Adipocyte (in vitro differentiated cells): ENCODE results near the gene BCL2L11.

Source experiments
- DNase-seq: peaks from one replicate; pipeline ENCODE4 v3.0.0-alpha.2; 2015; ENCODE audit warnings: low read depth
- H3K27me3 ChIP-seq: replicated peaks from 2 replicates; pipeline ENCODE4 v1.7.0; 2013; ENCODE audit warnings: mild to moderate bottlenecking, low read length, moderate library complexity; ENCODE audit not compliant: control insufficient read depth, insufficient read depth
- H3K36me3 ChIP-seq: 2 replicates; pipeline ENCODE4 v1.7.0; 2013; ENCODE audit warnings: low read length, mild to moderate bottlenecking, moderate library complexity; ENCODE audit not compliant: control insufficient read depth, insufficient read depth, severe bottlenecking
- H3K4me1 ChIP-seq: 2 replicates; pipeline ENCODE4 v1.7.0; 2013; ENCODE audit warnings: mild to moderate bottlenecking, low read length, moderate library complexity; ENCODE audit not compliant: control insufficient read depth, insufficient read depth
- H3K4me3 ChIP-seq: 2 replicates; pipeline ENCODE4 v1.7.0; 2013; ENCODE audit warnings: mild to moderate bottlenecking, low read length, moderate library complexity
- H3K9ac ChIP-seq: 2 replicates; pipeline ENCODE4 v1.7.0; 2013; ENCODE audit warnings: mild to moderate bottlenecking, low read length, moderate library complexity
- H3K9me3 ChIP-seq: 2 replicates; pipeline ENCODE4 v1.7.0; 2013; ENCODE audit warnings: mild to moderate bottlenecking, low read length, moderate library complexity; ENCODE audit not compliant: control insufficient read depth

BCL2L11 gene

DNA sequence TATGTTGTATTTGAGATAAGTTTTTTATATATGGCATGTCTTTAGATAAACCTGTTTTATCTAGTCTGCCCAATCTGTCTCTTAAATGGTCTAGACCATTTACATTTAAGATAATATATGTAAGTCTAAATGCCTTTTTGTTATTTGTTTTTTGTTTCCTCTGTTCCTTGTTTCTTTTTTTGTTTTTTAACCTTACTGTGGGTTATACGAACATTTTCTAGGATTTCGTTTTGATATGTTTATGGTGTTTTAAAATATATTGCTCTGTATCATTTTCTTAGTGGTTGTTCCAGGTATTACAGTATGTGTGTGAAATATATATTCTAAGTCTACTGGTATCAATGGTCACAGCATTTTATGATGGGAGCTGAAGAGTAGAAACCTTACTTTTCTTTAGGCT is 13.3 kb downstream of the BCL2L11 start:
- H3K4me3 ChIP-seq, result no peak overlapping the region
- no peak for DNase-seq
- H3K9ac ChIP-seq, result no peak overlapping the region
- H3K9me3 ChIP-seq, result no peaks in the 10 kb centered on the region
- H3K4me1 ChIP-seq, result peaks cover 13% of the 10 kb centered on the region
- H3K36me3 ChIP-seq, result peaks cover 9% of the 10 kb centered on the region
- H3K27me3 ChIP-seq, result no peaks in the 10 kb centered on the region

DNA sequence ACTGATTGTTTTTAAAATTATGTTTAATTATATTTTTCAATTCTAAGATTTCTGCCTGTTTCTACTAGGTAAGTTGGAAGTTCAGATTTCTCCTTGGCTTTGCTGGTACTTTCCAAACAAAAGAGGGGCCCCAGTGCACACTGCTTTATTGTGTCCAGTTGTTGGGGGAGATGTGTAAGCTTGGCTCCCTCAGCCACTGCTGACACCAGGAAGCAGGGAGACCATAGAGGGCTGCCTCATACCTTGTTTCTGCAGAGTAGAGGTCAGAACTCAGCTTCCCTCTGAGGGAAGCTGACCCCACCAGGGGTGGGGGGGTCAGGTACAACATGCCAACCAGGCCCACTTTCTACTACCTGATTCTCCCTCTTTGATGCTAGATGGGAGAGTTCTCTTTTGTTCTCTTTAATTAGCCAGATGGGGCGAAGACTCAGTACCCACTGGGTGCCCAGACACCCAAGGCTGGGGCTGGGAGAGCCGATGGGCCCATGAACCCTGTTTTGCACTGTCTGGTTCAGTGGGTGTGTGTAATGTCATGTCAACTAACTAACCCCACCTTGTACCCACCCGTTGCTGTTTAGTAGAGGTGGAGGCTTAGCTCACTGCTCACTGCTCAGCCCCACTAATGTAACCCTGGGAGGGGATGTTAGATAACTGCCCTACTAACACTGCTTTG is 14.7 kb downstream of the BCL2L11 start:
- no peak for DNase-seq
- Histone ChIP-seq H3K27me3 (no peaks in the 10 kb centered on the region), H3K4me1 (peaks cover 13% of the 10 kb centered on the region), H3K9ac (no peak overlapping the region), H3K4me3 (no peak overlapping the region), H3K9me3 (no peaks in the 10 kb centered on the region), H3K36me3 (peaks cover 8% of the 10 kb centered on the region)

DNA sequence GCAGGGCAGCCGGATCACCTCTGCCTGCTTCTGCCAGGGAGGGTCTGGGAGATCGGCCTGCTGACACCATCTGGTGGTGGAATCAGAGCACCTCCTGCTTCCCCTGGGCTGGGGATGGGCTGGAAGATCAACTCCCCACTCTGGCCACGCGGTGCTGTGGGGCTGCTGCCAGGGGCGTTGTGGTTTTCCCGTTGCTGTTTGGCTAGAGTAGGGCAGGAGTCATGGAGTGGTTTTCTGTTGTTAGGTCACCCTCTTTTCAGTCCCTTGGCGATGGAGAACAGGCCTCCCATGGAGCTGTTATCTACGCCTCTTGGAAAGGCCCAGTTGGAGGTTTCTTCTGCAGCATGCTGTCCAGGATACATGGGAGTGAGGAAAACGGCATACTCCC is 15.2 kb downstream of the BCL2L11 start:
- no peak overlapping the region for H3K4me3 ChIP-seq
- peaks cover 13% of the 10 kb centered on the region for H3K4me1 ChIP-seq
- no peaks in the 10 kb centered on the region for H3K9me3 ChIP-seq
- DNase-seq, result no peak
- H3K9ac ChIP-seq, result no peak overlapping the region
- H3K27me3 ChIP-seq, result no peaks in the 10 kb centered on the region
- peaks cover 4% of the 10 kb centered on the region for H3K36me3 ChIP-seq

DNA sequence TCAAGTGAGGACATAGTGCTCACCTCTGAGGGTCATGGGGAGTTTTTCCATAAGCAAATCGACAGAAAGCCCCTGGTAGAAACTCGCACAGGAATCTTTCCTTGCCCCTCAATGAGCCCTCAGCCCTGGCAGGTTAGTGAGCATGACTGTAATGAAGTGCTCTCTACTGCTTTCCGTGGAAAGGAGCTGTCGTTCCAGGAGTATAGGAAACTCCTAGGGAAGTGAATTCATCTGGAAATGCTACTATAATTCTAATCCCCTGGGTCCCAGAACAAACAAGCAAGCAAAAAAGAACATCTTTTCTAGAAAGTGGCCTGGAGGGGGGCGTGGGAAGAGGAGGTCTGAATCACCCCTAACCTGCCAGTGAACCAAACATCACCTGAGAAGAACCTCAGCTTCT is 18.1 kb downstream of the BCL2L11 start:
- no peak overlapping the region for H3K4me3 ChIP-seq
- no peak for DNase-seq
- peaks cover 13% of the 10 kb centered on the region for H3K4me1 ChIP-seq
- no peaks in the 10 kb centered on the region for H3K9me3 ChIP-seq
- no peaks in the 10 kb centered on the region for H3K27me3 ChIP-seq
- H3K36me3 ChIP-seq, result no peaks in the 10 kb centered on the region
- H3K9ac ChIP-seq, result no peak overlapping the region

DNA sequence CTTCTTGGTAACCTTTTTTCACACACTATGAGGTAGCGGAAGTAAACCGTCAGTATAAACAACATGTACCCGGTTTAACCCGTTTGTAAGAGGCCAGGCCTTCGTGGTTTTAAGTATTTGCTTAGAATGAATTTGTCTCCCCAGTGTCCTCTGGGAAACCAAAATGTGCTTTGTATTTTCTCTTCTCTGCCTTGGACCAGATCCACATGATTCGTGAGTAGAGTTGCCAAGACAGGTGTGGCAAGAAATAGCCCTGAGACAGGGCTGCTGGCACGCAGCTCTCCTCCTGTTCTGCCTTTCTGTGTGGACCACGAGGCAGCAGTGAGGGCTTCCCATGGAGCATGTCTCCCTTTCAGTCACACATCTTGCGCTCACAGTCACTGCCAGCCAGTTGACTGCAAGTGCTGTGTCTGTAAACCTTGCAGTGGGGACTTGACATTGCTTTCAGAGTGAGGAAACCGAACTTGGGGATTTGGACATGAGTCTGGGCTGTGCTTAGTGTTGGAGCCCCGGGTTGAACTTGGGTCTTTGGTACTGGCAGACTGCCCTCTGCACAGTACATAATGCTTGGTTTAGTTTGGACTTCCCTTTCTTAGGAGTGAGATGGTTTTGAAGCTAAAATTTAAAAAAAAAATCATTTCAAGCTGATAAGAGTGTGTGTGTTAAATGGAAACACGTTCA is 19.1 kb downstream of the BCL2L11 start:
- Histone ChIP-seq H3K9me3 (no peaks in the 10 kb centered on the region), H3K27me3 (no peaks in the 10 kb centered on the region), H3K9ac (no peak overlapping the region), H3K4me1 (peaks cover 13% of the 10 kb centered on the region), H3K36me3 (no peaks in the 10 kb centered on the region), H3K4me3 (no peak overlapping the region)
- no peak for DNase-seq

DNA sequence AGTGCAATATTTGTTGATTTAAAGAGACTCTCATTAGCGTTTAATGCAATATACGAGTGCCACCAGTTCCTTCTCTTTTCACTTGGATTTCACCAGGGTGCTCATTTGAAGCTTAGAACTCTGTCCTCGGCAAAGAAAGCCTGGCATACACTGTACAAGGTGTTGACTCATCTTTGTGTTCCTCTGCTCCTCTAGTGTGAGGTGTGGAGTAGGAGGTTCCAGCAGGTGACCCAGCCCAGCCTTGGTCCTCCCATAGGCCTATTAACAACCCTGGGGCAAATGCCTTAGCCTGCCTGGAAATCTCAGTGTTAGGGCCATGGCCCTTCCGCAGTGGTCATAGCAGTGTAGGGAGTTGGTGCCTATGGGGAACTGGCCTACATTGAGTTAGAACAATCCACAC is 20.1 kb downstream of the BCL2L11 start:
- H3K36me3 ChIP-seq, result no peaks in the 10 kb centered on the region
- H3K27me3 ChIP-seq, result no peaks in the 10 kb centered on the region
- DNase-seq, result no peak
- H3K4me3 ChIP-seq, result no peak overlapping the region
- peaks cover 7% of the 10 kb centered on the region for H3K4me1 ChIP-seq
- H3K9ac ChIP-seq, result no peak overlapping the region
- H3K9me3 ChIP-seq, result no peaks in the 10 kb centered on the region

DNA sequence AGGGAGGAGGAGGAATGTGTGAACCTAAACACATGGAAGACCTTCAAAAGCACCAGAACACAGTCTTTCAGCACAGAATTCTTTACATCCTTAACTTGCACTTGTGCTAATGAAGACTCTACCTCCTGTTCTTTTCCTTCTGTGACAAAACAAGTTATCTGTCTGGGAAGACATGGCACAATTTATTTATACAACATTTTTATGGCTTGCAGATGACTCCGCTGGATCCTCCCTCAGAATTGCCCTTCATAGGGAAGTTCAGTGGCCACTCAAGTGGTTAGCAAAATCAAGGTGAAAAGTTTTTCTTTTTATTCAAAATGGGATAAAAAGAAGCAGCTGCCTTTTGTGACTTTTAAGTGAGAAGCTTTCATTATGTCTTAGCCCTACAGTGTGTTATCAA is 21.4 kb downstream of the BCL2L11 start:
- H3K9ac ChIP-seq, result no peak overlapping the region
- no peaks in the 10 kb centered on the region for H3K9me3 ChIP-seq
- no peaks in the 10 kb centered on the region for H3K36me3 ChIP-seq
- no peak overlapping the region for H3K4me3 ChIP-seq
- H3K27me3 ChIP-seq, result no peaks in the 10 kb centered on the region
- DNase-seq, result no peak
- H3K4me1 ChIP-seq, result no peaks in the 10 kb centered on the region

DNA sequence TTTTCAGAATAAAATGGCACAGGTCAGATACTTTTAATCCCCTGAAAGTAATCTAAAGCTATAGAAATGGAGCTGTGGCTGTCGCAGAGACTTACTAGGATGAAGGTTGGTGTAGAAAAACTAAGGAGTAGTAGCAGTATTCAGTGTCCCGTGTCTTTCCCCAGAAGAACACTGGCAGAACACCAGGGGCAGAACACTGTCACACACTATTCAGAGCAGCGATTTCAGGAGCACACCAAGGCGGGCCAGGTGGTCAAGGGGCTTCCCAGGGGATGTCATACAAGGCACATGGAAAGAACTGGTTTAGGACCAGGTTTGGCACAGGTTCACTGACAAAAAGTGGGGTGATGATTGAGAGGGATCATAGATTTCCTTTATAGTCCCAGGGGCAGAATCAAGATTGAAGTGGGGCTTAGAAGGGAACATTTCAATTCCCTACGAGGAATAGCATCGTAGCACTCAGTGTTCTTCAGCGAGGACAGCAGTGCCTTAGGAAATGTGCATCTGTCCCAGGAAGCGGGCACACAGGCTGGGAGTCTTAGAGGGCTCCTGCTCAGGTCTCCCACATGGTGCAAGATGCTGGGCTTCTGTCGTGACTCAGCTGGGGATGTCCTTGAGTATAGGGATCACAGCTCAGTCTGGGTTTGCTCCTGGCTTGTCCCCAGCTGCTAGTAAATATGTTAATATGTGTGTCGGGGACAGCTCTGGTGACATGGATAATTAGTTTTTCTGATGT is 22.6 kb downstream of the BCL2L11 start:
- H3K36me3 ChIP-seq, result no peaks in the 10 kb centered on the region
- peaks cover 4% of the 10 kb centered on the region for H3K4me1 ChIP-seq
- no peak for DNase-seq
- H3K9me3 ChIP-seq, result no peaks in the 10 kb centered on the region
- no peak overlapping the region for H3K4me3 ChIP-seq
- no peak overlapping the region for H3K9ac ChIP-seq
- H3K27me3 ChIP-seq, result no peaks in the 10 kb centered on the region

DNA sequence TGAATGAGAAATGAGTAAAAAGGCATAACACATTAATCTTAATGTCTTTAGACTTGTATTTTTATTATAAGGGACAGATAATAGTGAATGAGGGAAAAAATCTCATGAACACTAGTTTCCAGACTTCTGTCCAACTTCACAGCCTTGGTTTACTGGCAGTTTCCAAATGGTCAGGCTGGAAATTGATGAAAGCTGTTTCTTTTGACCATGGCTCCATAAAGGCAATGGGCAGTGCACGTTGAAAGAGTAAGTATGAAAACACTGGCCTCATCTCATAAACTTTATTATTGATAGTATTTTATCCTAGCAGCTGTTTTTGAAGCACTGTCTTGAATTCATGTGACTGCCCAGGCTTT is 23.1 kb downstream of the BCL2L11 start:
- Histone ChIP-seq H3K27me3 (no peaks in the 10 kb centered on the region), H3K36me3 (no peaks in the 10 kb centered on the region), H3K9me3 (no peaks in the 10 kb centered on the region), H3K4me3 (no peak overlapping the region), H3K4me1 (peaks cover 9% of the 10 kb centered on the region), H3K9ac (no peak overlapping the region)
- DNase-seq, result no peak

DNA sequence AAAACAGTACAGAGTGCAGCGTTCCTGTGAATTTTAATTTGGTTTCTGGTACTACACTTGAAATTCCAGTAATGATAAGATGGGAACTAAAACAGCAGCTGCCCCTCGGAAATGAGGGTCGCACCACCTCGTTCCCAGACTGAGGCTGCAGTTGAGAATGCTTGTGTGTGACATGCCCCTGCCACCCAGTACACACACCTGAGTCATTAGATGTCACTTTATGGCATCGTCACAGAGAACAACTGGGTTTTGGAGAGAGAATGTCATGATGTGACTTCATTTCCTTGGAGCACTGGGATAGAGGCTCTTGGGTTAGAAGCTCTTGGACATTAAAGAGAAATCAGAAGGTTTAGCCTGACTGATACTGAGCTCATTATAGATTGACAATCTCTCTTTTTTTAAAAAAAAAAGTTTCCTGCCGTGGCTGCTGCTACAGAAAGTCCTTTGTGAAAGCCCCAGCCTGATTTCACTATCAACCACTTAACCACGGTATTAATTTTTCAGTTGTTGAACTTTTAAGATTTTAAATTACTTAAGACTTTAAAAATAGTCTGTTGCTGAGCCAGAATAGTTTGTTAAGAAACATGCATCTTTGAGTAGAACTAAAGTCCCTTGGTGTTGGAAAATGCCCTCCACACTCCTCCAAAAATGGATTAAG is 24.5 kb downstream of the BCL2L11 start:
- Histone ChIP-seq H3K36me3 (no peaks in the 10 kb centered on the region), H3K4me1 (peaks cover 23% of the 10 kb centered on the region)

DNA sequence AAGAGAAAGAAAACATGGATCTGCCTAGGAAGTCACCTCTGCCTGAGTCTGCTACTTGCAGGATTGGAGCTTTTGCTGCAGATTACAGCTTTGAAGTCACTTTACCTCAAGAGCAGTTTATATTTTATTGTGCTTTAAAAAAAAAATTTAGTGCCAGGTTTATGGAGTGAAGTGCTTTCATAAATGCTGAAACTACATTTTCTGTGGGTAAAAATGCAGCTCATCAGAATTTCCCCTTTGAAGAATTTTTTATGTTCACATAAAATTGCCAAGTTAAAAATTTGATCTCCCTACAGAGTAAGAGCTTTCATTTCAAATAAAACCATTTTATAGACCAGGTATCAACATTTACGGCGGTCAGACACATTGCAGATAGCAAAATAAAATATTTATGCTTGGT is 25.2 kb downstream of the BCL2L11 start:
- DNase-seq, result no peak

More for the DNA sequence above, 24.5 kb downstream of the BCL2L11 start:
- H3K27me3 ChIP-seq, result no peaks in the 10 kb centered on the region
- no peak overlapping the region for H3K9ac ChIP-seq
- no peaks in the 10 kb centered on the region for H3K9me3 ChIP-seq
- DNase-seq, result no peak
- no peak overlapping the region for H3K4me3 ChIP-seq

More for the DNA sequence above, 25.2 kb downstream of the BCL2L11 start:
- Histone ChIP-seq H3K36me3 (no peaks in the 10 kb centered on the region), H3K9ac (no peak overlapping the region), H3K4me1 (peaks cover 27% of the 10 kb centered on the region), H3K9me3 (no peaks in the 10 kb centered on the region), H3K4me3 (no peak overlapping the region), H3K27me3 (no peaks in the 10 kb centered on the region)
